GM18909 (cell line): ENCODE results near the gene PRPF38B.
"Not testable (repeated sequence)": the region's sequence is repeated elsewhere in the genome, so short reads cannot be mapped to it uniquely, and the experiment has no call there.

Source experiments
- ATAC-seq: cut with Tn5 transposase; IDR thresholded peaks from one replicate; pipeline ENCODE4 v1.9.1; 2021; ENCODE audit warnings: mild to moderate bottlenecking; ENCODE audit not compliant: unreplicated experiment, poor library complexity

Gene PRPF38B

GRCh38 chr1:108671143-108671542 is 21.0 kb upstream of the PRPF38B start:
- ATAC-seq, result no peak

GRCh38 chr1:108678706-108679105 is 13.4 kb upstream of the PRPF38B start:
- ATAC-seq, result no peak

GRCh38 chr1:108679586-108680213 is 12.4 kb upstream of the PRPF38B start:
- no peak for ATAC-seq

GRCh38 chr1:108681701-108682100 is 10.4 kb upstream of the PRPF38B start:
- not testable (repeated sequence) for ATAC-seq

DNA sequence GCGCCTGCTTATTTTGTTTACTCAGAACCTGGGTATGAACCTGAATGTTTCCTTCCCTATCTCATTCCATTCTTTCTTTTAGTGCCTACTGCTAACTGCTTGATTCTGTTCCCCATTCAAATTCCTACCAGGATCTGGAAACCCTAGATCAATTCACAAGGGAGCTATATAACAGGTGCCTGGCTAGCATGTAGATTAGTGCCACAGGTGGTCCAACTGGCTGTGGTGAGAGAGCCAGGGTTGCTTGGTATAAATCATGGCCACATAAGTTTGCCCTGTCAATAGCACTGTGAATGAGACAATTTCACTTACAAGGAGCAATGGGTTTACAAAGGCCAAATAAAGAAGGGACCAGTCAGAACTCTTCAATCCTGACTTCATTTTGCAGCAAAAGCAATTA is 6.6 kb upstream of the PRPF38B start:
- ATAC-seq, result no peak

DNA sequence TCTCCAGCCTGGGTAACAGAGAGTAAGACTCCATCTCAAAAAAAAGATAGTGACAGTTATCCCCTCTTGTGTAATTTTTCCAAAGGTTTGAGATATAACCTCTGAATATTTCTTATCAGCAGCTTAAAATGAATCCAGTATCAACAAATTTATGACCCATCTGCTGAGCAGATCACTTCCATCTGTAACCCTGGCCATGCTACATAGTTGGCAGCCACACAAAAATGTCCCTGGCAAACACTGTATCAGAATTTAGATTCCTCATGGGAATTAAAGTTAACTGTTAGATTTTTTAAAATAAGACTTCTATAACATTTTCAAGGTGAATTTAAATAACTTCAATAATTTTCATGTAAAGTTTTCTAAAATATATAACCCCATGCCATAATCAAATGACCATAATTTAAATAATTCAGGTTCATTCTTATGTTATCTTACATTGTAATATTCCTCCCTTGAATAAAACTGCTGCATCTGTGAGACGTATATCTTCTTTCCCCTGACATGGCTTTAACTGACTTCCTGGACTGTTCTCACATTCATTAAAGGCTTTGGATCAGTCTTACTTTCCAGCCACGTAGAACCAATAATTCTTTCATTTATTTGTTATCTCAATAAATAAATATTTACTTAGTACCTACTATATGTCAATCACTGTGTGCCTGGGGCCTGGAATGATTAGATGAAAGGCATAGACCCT is 5.3 kb upstream of the PRPF38B start:
- no peak for ATAC-seq

DNA sequence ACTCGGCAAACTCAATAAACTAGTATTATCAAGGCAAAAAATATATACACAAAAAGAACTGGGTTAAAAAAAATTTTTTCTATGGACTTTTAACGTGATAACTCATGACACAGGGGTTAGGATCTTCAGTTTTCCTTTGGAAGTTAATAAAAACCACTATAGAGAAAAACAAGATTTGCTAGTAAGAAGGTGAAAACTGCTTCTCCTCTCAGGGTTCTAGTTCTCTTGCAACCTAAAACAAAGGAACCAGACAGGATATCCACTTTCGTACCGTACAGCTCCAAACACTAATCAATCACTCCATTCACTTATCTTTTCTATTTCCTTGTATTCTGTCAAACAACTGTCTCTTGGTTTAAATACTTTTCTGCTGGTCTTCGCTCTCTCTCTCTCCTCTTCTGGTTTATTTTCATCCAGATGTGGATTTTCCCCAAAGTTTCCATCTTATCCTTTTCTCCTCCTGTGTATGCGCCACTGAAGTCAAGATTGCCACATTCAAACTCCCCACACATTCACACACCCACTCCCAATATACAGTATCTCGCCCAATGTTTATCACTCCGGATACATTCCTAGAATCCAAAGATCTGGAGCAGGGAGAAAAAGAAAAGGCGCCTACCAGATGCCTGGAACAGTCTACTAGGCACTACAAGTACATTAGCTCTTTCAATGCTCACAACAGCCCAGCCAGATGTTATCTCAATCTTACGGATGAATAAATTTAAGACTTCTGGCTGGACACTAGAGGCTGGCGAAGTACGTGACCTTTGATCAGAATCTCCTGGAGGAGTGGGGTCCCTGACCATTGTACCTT is 775 bp upstream of the PRPF38B start:
- peak; percentile 12 for ATAC-seq

DNA sequence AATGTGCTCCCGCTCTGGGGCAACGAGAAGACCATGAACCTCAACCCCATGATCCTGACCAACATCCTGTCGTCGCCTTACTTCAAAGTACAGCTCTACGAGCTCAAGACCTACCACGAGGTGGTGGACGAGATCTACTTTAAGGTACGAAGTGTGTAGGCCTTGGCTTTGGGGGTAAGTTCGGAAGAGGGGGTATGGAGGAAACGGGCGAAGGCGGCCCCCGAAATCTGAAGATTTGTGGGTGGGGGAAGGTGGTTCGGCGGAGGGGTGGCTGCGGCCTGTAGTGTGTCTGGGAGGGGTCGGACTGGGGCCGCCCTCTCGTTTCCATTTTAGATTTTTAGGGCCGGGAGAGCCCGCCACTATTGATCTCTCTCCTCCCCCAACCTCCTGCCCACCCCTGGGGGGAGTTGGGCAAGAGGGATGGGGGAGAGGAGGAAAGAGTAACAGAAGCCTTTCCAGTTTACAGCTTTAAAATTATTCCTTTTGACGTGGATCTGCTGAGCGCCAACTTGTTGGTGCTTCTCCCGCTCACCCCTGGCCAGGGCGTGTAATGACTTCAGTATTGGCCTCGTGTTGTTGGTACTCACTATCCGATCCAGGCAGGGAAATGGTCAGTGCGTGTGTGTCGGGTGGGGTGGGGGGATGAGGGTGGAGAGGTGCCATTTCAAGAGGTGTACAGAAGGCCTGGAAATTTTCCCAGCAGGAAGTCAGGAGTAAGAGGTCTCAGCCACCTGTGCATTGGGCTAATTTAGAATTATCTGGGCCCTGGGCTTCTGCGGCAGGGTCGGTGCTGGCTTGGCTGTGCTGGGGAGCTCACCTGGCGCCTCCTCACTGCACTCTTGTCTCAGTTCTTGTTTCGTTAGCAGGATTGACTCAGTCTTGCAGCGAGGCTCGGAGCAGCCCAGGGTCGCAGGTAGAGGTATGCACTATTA is 880 bp downstream of the PRPF38B start:
- peak; percentile 59 for ATAC-seq

DNA sequence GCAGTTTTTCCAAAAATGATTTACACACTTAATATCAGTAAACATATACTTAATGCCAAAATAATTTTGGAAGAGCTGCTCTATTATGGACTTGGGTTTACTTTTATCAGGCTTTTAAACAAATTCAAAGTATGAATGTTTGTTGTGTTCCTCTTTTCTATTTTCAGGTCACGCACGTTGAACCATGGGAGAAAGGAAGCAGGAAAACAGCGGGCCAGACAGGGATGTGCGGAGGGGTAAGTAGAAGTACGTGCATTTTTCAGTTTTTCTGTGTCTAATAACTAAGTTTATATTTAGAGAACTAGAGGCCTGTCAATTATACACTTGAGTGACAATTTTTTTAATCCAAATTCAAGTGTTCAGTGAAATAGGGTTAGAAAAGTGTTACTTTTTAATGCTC is 3.4 kb downstream of the PRPF38B start:
- no peak for ATAC-seq

GRCh38 chr1:108699375-108700332 is 7.5 kb downstream of the PRPF38B start:
- no peak for ATAC-seq

DNA sequence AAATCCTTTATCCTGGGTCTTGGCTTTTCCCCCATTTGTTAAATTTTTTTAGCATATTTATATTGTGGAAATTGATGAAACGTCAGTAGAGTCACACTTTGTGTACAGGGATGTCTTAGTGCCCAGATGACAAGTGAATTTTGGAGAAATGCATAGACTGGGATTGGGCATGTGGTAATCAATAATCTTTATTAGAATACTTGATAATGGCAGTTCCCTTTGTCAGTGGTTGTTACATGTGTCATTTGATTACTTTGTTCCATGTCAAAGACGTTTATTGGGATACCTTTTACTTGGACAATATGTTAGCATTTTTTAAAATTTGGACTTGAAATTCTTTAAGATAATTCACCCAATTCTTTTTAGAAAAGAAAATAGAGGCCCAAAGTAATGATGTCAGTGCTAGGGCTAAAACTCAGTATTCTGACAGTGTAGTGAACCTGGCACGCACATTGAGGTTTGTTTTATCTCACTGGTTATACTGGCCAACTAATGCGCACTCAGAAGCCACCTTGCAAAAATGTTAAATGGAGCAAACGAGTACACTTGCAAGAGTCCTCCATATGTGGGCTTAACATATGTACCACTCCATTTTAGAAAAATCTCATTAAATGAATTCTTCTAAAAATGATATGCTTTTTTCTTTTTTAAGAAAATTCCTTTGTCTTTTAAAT is 9.2 kb downstream of the PRPF38B start:
- ATAC-seq, result no peak

- not testable (repeated sequence) for ATAC-seq
Observed at GRCh38 chr1:108702109-108702508, 10.0 kb downstream of the PRPF38B start.

- ATAC-seq, result no peak
Observed at GRCh38 chr1:108703939-108704338, 11.8 kb downstream of the PRPF38B start.

GRCh38 chr1:108704496-108704895 is 12.4 kb downstream of the PRPF38B start:
- ATAC-seq, result no peak

GRCh38 chr1:108706643-108707042 is 14.5 kb downstream of the PRPF38B start:
- no peak for ATAC-seq

DNA sequence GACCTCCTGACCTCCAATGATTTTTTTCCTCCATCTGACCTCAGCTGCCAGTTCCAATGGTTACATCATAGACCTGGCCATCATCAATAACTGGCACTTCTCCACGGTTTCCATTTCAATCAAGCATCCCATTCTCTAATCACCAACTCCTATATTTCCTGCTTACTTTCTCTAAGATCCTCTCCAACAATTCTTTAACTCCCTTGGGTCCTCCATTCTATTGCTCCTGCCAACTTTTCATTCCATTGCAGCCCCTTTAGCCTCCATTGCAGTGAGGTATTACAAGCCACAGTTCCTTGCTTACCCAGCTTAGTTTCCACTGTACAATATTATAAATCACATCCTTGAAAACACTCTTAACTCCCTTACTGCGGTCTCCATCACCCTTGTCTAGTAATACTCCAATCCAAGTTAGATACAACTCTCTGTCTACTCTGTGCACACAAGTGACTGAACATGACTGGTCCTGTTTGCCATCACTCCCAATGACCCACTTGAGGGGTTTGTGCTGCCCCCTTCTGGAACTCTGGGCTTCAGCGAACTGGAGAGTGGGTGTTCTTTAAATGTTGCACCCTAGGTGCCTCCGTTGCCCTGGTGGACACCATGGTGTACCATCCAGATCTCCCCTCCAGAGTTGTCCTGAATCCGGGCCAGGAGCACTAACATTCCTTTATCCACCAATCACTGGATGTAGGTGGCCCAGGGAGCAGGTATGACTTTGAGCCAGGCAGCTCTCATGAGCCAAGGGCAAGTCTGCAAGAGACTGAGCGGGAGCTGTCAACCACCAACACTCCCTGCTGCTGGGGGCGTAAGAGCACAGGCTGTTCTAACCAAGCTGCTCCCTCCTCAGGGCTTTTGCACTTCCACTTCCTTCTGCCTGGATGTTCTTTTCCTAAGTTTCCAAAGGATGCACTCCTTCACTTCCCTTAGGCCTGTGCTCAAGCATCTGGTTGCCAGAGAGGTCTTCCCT is 16.9 kb downstream of the PRPF38B start:
- ATAC-seq, result no peak

- ATAC-seq, result no peak
Observed at GRCh38 chr1:108712606-108713150, 20.6 kb downstream of the PRPF38B start, which contains the start of gene FNDC7. Gene FNDC7 (plus strand): TSS chr1:108712908. CDS start chr1:108712934, 26 bp downstream.
